H1 (cell line): Measurements from ENCODE around the gene RPUSD3. TPM values are rescaled to one million over a fixed set of nuclear protein-coding genes. Genes with fewer than 3 reads are reported as not detected.

Experiments
- PHF8 ChIP-seq: fragments of 200-600 bp; sonication (generic); conservative IDR thresholded peaks from 2 replicates; pipeline ENCODE4 v1.7.1; 2012; ENCODE audit warnings: low read depth, mild to moderate bottlenecking, inconsistent platforms, low read length, moderate library complexity
- RFX5 ChIP-seq: IDR thresholded peaks from 2 replicates; pipeline ENCODE4 v1.6.1; 2011; ENCODE audit warnings: low read depth, low read length, improper control_type of control experiment, borderline replicate concordance
- ZNF274 ChIP-seq: IDR thresholded peaks from 2 replicates; pipeline ENCODE4 v1.7.0; 2012; ENCODE audit warnings: low read length, borderline replicate concordance; ENCODE audit errors: extremely low read depth
- polyA plus RNA-seq, 7 experiments: library from polyadenylated mRNA; depleted of rRNA in 3 of 7; stranded (reverse) in 5 of 7; unstranded in 2 of 7; fragments of >200 nt in 5 of 7; fragments of 200-250 nt in 2 of 7; gene quantifications; 1 replicate in 5 of 7; 2 replicates in 1 of 7; 4 replicates in 1 of 7; pipeline versions ENCODE4 v1.2.1 to v1.2.3, GENCODE V29; 2011 to 2013; ENCODE audit warnings: missing spikeins in 2 of 7, mixed read lengths in 2 of 7
- total RNA-seq: library from RNA; stranded (reverse); fragmentation: NEBNext Ultra II Directional; extraction: Animal tissue kit (Norgen Biotek cat#: 25700); gene quantifications from 2 replicates; pipeline ENCODE4 v1.2.1, GENCODE V29; 2021
- TF ChIP-seq, protein P1 (sequence below): fragments of 300-600 bp; sonication (generic); IDR thresholded peaks from 2 replicates; pipeline ENCODE4 v1.7.1; 2012; ENCODE audit warnings: low read length, moderate library complexity, mild to moderate bottlenecking, inconsistent platforms; ENCODE audit not compliant: insufficient replicate concordance
- TF ChIP-seq, protein P2 (sequence below): IDR thresholded peaks from 2 replicates; pipeline ENCODE4 v1.6.1; 2012; ENCODE audit warnings: inconsistent platforms

Gene RPUSD3
- total and polyA plus RNA-seq, 2 of the 8 experiments (the other 6 are each of a cell fraction or from before 2014, with no cell fraction given) = 68.4 to 154 TPM

GRCh38 chr3:9846231-9846630, 2.4 kb upstream of the RPUSD3 start (continued):
- TF ChIP-seq RFX5 (no peak), ZNF274 (no peak), PHF8 (no peak)
- TF ChIP-seq, protein P1, sequence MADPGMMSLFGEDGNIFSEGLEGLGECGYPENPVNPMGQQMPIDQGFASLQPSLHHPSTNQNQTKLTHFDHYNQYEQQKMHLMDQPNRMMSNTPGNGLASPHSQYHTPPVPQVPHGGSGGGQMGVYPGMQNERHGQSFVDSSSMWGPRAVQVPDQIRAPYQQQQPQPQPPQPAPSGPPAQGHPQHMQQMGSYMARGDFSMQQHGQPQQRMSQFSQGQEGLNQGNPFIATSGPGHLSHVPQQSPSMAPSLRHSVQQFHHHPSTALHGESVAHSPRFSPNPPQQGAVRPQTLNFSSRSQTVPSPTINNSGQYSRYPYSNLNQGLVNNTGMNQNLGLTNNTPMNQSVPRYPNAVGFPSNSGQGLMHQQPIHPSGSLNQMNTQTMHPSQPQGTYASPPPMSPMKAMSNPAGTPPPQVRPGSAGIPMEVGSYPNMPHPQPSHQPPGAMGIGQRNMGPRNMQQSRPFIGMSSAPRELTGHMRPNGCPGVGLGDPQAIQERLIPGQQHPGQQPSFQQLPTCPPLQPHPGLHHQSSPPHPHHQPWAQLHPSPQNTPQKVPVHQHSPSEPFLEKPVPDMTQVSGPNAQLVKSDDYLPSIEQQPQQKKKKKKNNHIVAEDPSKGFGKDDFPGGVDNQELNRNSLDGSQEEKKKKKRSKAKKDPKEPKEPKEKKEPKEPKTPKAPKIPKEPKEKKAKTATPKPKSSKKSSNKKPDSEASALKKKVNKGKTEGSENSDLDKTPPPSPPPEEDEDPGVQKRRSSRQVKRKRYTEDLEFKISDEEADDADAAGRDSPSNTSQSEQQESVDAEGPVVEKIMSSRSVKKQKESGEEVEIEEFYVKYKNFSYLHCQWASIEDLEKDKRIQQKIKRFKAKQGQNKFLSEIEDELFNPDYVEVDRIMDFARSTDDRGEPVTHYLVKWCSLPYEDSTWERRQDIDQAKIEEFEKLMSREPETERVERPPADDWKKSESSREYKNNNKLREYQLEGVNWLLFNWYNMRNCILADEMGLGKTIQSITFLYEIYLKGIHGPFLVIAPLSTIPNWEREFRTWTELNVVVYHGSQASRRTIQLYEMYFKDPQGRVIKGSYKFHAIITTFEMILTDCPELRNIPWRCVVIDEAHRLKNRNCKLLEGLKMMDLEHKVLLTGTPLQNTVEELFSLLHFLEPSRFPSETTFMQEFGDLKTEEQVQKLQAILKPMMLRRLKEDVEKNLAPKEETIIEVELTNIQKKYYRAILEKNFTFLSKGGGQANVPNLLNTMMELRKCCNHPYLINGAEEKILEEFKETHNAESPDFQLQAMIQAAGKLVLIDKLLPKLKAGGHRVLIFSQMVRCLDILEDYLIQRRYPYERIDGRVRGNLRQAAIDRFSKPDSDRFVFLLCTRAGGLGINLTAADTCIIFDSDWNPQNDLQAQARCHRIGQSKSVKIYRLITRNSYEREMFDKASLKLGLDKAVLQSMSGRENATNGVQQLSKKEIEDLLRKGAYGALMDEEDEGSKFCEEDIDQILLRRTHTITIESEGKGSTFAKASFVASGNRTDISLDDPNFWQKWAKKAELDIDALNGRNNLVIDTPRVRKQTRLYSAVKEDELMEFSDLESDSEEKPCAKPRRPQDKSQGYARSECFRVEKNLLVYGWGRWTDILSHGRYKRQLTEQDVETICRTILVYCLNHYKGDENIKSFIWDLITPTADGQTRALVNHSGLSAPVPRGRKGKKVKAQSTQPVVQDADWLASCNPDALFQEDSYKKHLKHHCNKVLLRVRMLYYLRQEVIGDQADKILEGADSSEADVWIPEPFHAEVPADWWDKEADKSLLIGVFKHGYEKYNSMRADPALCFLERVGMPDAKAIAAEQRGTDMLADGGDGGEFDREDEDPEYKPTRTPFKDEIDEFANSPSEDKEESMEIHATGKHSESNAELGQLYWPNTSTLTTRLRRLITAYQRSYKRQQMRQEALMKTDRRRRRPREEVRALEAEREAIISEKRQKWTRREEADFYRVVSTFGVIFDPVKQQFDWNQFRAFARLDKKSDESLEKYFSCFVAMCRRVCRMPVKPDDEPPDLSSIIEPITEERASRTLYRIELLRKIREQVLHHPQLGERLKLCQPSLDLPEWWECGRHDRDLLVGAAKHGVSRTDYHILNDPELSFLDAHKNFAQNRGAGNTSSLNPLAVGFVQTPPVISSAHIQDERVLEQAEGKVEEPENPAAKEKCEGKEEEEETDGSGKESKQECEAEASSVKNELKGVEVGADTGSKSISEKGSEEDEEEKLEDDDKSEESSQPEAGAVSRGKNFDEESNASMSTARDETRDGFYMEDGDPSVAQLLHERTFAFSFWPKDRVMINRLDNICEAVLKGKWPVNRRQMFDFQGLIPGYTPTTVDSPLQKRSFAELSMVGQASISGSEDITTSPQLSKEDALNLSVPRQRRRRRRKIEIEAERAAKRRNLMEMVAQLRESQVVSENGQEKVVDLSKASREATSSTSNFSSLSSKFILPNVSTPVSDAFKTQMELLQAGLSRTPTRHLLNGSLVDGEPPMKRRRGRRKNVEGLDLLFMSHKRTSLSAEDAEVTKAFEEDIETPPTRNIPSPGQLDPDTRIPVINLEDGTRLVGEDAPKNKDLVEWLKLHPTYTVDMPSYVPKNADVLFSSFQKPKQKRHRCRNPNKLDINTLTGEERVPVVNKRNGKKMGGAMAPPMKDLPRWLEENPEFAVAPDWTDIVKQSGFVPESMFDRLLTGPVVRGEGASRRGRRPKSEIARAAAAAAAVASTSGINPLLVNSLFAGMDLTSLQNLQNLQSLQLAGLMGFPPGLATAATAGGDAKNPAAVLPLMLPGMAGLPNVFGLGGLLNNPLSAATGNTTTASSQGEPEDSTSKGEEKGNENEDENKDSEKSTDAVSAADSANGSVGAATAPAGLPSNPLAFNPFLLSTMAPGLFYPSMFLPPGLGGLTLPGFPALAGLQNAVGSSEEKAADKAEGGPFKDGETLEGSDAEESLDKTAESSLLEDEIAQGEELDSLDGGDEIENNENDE = no peak
- TF ChIP-seq, protein P2, sequence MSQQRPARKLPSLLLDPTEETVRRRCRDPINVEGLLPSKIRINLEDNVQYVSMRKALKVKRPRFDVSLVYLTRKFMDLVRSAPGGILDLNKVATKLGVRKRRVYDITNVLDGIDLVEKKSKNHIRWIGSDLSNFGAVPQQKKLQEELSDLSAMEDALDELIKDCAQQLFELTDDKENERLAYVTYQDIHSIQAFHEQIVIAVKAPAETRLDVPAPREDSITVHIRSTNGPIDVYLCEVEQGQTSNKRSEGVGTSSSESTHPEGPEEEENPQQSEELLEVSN = no peak
